Osteoblast (primary cell): ENCODE results near the gene LACRT. TPM values are rescaled to one million over a fixed set of nuclear protein-coding genes. Genes with fewer than 3 reads are reported as not detected.
"Not testable (repeated sequence)": the region's sequence is repeated elsewhere in the genome, so short reads cannot be mapped to it uniquely, and the experiment has no call there.

ENCODE experiments used
- DNase-seq: peaks from one replicate; pipeline ENCODE4 v3.0.0; 2011; ENCODE audit warnings: low spot score, mixed read lengths; ENCODE audit not compliant: insufficient read length; ENCODE audit errors: missing footprints
- H2AFZ ChIP-seq: 2 replicates; pipeline ENCODE4 v1.6.0; 2011; ENCODE audit warnings: mild to moderate bottlenecking, low read length
- H3K27ac ChIP-seq: 2 replicates; pipeline ENCODE4 v1.5.1; 2011; ENCODE audit warnings: mild to moderate bottlenecking, low read depth, low read length, moderate library complexity
- H3K27me3 ChIP-seq: 2 replicates; pipeline ENCODE4 v1.6.0; 2012; ENCODE audit warnings: mild to moderate bottlenecking, control low read depth, inconsistent platforms, low read length, moderate library complexity; ENCODE audit not compliant: insufficient read depth
- H3K36me3 ChIP-seq: 2 replicates; pipeline ENCODE4 v1.5.1; 2011; ENCODE audit warnings: mild to moderate bottlenecking, low read length, control low read depth, moderate library complexity; ENCODE audit not compliant: insufficient read depth
- H3K4me1 ChIP-seq: 2 replicates; pipeline ENCODE4 v1.5.1; 2011; ENCODE audit warnings: mild to moderate bottlenecking, low read length, control low read depth, moderate library complexity; ENCODE audit not compliant: insufficient read depth
- H3K4me2 ChIP-seq: 2 replicates; pipeline ENCODE4 v1.6.0; 2011; ENCODE audit warnings: mild to moderate bottlenecking, low read length; ENCODE audit not compliant: insufficient read depth
- H3K4me3 ChIP-seq: fragments of 200-600 bp; sonication (generic); 3 replicates; pipeline ENCODE4 v1.5.1; 2012; ENCODE audit warnings: mild to moderate bottlenecking, low read length, inconsistent platforms; ENCODE audit not compliant: insufficient read depth
- H3K79me2 ChIP-seq: 2 replicates; pipeline ENCODE4 v1.6.0; 2012; ENCODE audit warnings: mild to moderate bottlenecking, low read length, control low read depth, inconsistent platforms; ENCODE audit not compliant: insufficient read depth
- H3K9me3 ChIP-seq: 2 replicates; pipeline ENCODE4 v1.5.1; 2011; ENCODE audit warnings: low read depth, low read length, control low read depth
- H4K20me1 ChIP-seq: 2 replicates; pipeline ENCODE4 v1.6.0; 2012; ENCODE audit warnings: mild to moderate bottlenecking, low read length, control low read depth; ENCODE audit not compliant: insufficient read depth
- total RNA-seq: library from RNA; depleted of rRNA; stranded (reverse); fragments of >200 nt; gene quantifications from 2 replicates; pipeline ENCODE4 v1.2.3, GENCODE V29; 2012
- TF ChIP-seq, protein P1 (sequence below): IDR thresholded peaks from 2 replicates; pipeline ENCODE4 v1.5.1; 2011; ENCODE audit warnings: mild to moderate bottlenecking, low read depth, low read length, moderate library complexity; ENCODE audit errors: extremely low read depth

Gene LACRT
- total RNA-seq, 1 donor, result not detected

GRCh38 chr12:54641554-54641953 lies 6.9 kb upstream of the LACRT start:
- Histone ChIP-seq H3K36me3 (no peaks in the 10 kb centered on the region), H2AFZ (no peak overlapping the region), H3K27ac (no peak overlapping the region), H4K20me1 (no peaks in the 10 kb centered on the region), H3K4me3 (no peak overlapping the region), H3K79me2 (no peaks in the 10 kb centered on the region), H3K9me3 (no peaks in the 10 kb centered on the region), H3K4me2 (no peak overlapping the region), H3K27me3 (peaks cover 3% of the 10 kb centered on the region), H3K4me1 (no peaks in the 10 kb centered on the region)
- TF ChIP-seq, protein P1, sequence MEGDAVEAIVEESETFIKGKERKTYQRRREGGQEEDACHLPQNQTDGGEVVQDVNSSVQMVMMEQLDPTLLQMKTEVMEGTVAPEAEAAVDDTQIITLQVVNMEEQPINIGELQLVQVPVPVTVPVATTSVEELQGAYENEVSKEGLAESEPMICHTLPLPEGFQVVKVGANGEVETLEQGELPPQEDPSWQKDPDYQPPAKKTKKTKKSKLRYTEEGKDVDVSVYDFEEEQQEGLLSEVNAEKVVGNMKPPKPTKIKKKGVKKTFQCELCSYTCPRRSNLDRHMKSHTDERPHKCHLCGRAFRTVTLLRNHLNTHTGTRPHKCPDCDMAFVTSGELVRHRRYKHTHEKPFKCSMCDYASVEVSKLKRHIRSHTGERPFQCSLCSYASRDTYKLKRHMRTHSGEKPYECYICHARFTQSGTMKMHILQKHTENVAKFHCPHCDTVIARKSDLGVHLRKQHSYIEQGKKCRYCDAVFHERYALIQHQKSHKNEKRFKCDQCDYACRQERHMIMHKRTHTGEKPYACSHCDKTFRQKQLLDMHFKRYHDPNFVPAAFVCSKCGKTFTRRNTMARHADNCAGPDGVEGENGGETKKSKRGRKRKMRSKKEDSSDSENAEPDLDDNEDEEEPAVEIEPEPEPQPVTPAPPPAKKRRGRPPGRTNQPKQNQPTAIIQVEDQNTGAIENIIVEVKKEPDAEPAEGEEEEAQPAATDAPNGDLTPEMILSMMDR, result no peak
- no peak for DNase-seq

- no peak for DNase-seq
- Histone ChIP-seq H3K27ac (no peak overlapping the region), H3K9me3 (no peaks in the 10 kb centered on the region), H3K79me2 (no peaks in the 10 kb centered on the region), H3K4me2 (no peak overlapping the region), H3K27me3 (no peaks in the 10 kb centered on the region), H4K20me1 (no peaks in the 10 kb centered on the region), H3K4me3 (no peak overlapping the region), H3K4me1 (no peaks in the 10 kb centered on the region), H3K36me3 (no peaks in the 10 kb centered on the region), H2AFZ (no peak overlapping the region)
- TF ChIP-seq, protein P1, result no peak
Observed at GRCh38 chr12:54641089-54641488, 6.4 kb upstream of the LACRT start.

GRCh38 chr12:54639112-54639511 lies 4.4 kb upstream of the LACRT start:
- H3K36me3 ChIP-seq, H3K4me1 ChIP-seq, H4K20me1 ChIP-seq, H3K4me3 ChIP-seq, H3K4me2 ChIP-seq, H3K27me3 ChIP-seq, DNase-seq, H3K27ac ChIP-seq, H3K79me2 ChIP-seq, H2AFZ ChIP-seq, H3K9me3 ChIP-seq: not testable (repeated sequence)

DNA sequence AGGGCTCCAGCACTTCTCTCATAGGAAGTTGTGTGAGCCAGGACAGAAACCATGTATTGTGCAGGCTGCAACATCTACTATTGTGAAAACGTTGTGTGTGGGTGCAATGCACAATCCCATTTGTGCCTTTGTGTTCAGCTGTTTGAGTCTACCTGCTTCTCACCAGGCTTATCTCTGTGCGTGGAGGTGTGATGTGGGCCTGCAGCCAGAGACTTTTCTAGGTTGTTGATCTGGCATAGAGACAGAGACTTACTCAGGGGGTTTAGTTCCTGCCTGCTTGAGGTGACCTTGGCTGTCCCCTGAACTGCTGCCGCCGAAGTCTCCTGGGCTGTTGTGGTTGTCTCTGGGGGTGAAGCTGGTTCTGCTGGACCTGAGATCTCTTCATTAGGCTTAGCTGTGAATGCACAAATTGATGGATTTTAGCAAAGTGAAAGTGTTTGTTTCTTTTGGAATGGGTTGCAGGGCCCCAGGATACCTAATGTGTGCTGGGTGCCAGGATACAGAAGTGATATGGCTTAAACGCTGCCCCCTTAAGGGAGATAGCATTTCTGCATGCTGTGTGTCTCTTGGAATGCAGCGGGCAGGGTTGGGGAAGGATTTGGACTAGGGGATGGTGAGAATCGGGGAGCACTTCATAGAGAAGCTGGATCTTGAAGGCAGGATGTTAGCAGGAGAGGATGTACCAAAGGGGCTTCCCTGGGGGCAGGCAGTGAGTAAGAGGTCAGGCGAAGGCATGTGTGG lies 2.5 kb downstream of the LACRT start:
- H3K4me1 ChIP-seq, result no peaks in the 10 kb centered on the region
- DNase-seq, result no peak
- H3K27ac ChIP-seq, result no peak overlapping the region
- H3K36me3 ChIP-seq, result no peaks in the 10 kb centered on the region
- no peaks in the 10 kb centered on the region for H3K79me2 ChIP-seq
- H4K20me1 ChIP-seq, result no peaks in the 10 kb centered on the region
- no peak overlapping the region for H3K4me3 ChIP-seq
- H3K9me3 ChIP-seq, result no peaks in the 10 kb centered on the region
- no peak overlapping the region for H2AFZ ChIP-seq
- TF ChIP-seq, protein P1, result no peak
- H3K4me2 ChIP-seq, result no peak overlapping the region
- peaks cover 3% of the 10 kb centered on the region for H3K27me3 ChIP-seq
